ENCODE measurements around the gene VDAC1.

Gene VDAC1

GRCh38 chr5:134024811-134025210, 20.0 kb upstream of the VDAC1 start:
- Histone ChIP-seq H3K27me3 (ENCODE audit: control insufficient read depth in 1 of 2, insufficient read depth in 2 of 2, low read length in 2 of 2) (no peaks in the 10 kb centered on the region), H3K36me3 (ENCODE audit: control insufficient read depth in 1 of 2, insufficient read depth in 2 of 2, low read length in 2 of 2) (no peaks in the 10 kb centered on the region), H3K9me3 (ENCODE audit: control insufficient read depth in 1 of 2, low read length in 2 of 2) (no peaks in the 10 kb centered on the region), H3K4me3 (ENCODE audit: low read depth in 1 of 2, low read length in 2 of 2) (no peak overlapping the region), H3K4me1 (ENCODE audit: control insufficient read depth in 1 of 2, insufficient read depth in 2 of 2, low read length in 2 of 2) (peaks cover 9 to 14% of the 10 kb centered on the region in 2 donors), H3K27ac (ENCODE audit: low read depth, low read length) (no peak overlapping the region), H3K9ac (ENCODE audit: low read depth in 1 of 2, low read length in 2 of 2) (no peak overlapping the region)

GRCh38 chr5:134022333-134022732, 17.6 kb upstream of the VDAC1 start:
- Histone ChIP-seq H3K4me1 (ENCODE audit: control insufficient read depth in 1 of 2, insufficient read depth in 2 of 2, low read length in 2 of 2) (peaks cover 17 to 31% of the 10 kb centered on the region in 2 donors), H3K9me3 (ENCODE audit: control insufficient read depth in 1 of 2, low read length in 2 of 2) (no peaks in the 10 kb centered on the region), H3K4me3 (ENCODE audit: low read depth in 1 of 2, low read length in 2 of 2) (no peak overlapping the region), H3K27me3 (ENCODE audit: control insufficient read depth in 1 of 2, insufficient read depth in 2 of 2, low read length in 2 of 2) (no peaks in the 10 kb centered on the region), H3K36me3 (ENCODE audit: control insufficient read depth in 1 of 2, insufficient read depth in 2 of 2, low read length in 2 of 2) (no peaks in the 10 kb centered on the region), H3K27ac (ENCODE audit: low read depth, low read length) (no peak overlapping the region), H3K9ac (ENCODE audit: low read depth in 1 of 2, low read length in 2 of 2) (no peak overlapping the region)

GRCh38 chr5:134020188-134020587, 15.4 kb upstream of the VDAC1 start:
- Histone ChIP-seq H3K9me3 (ENCODE audit: control insufficient read depth in 1 of 2, low read length in 2 of 2) (no peaks in the 10 kb centered on the region), H3K27me3 (ENCODE audit: control insufficient read depth in 1 of 2, insufficient read depth in 2 of 2, low read length in 2 of 2) (no peaks in the 10 kb centered on the region), H3K27ac (ENCODE audit: low read depth, low read length) (peak overlapping the region; percentile 59), H3K36me3 (ENCODE audit: control insufficient read depth in 1 of 2, insufficient read depth in 2 of 2, low read length in 2 of 2) (no peaks in the 10 kb centered on the region), H3K4me3 (ENCODE audit: low read depth in 1 of 2, low read length in 2 of 2) (peak overlapping the region in 1 of 2 donors; percentile 5), H3K4me1 (ENCODE audit: control insufficient read depth in 1 of 2, insufficient read depth in 2 of 2, low read length in 2 of 2) (peaks cover 28 to 41% of the 10 kb centered on the region in 2 donors), H3K9ac (ENCODE audit: low read depth in 1 of 2, low read length in 2 of 2) (peak overlapping the region in 1 of 2 donors; percentile 51)

GRCh38 chr5:134019636-134020035, 14.9 kb upstream of the VDAC1 start:
- H3K27me3 ChIP-seq (ENCODE audit: control insufficient read depth in 1 of 2, insufficient read depth in 2 of 2, low read length in 2 of 2): no peaks in the 10 kb centered on the region
- peak overlapping the region; percentile 0 to 5 for H3K4me3 ChIP-seq (ENCODE audit: low read depth in 1 of 2, low read length in 2 of 2)
- peaks cover 28 to 41% of the 10 kb centered on the region in 2 donors for H3K4me1 ChIP-seq (ENCODE audit: control insufficient read depth in 1 of 2, insufficient read depth in 2 of 2, low read length in 2 of 2)
- H3K9ac ChIP-seq (ENCODE audit: low read depth in 1 of 2, low read length in 2 of 2): peak overlapping the region; percentile 4 to 51
- H3K9me3 ChIP-seq (ENCODE audit: control insufficient read depth in 1 of 2, low read length in 2 of 2): no peaks in the 10 kb centered on the region
- peak overlapping the region; percentile 59 for H3K27ac ChIP-seq (ENCODE audit: low read depth, low read length)
- no peaks in the 10 kb centered on the region for H3K36me3 ChIP-seq (ENCODE audit: control insufficient read depth in 1 of 2, insufficient read depth in 2 of 2, low read length in 2 of 2)

- Histone ChIP-seq H3K4me3 (ENCODE audit: low read depth in 1 of 2, low read length in 2 of 2) (no peak overlapping the region), H3K36me3 (ENCODE audit: control insufficient read depth in 1 of 2, insufficient read depth in 2 of 2, low read length in 2 of 2) (no peaks in the 10 kb centered on the region), H3K9ac (ENCODE audit: low read depth in 1 of 2, low read length in 2 of 2) (peak overlapping the region; percentile 28 to 32), H3K9me3 (ENCODE audit: control insufficient read depth in 1 of 2, low read length in 2 of 2) (no peaks in the 10 kb centered on the region), H3K27me3 (ENCODE audit: control insufficient read depth in 1 of 2, insufficient read depth in 2 of 2, low read length in 2 of 2) (no peaks in the 10 kb centered on the region), H3K27ac (ENCODE audit: low read depth, low read length) (peak overlapping the region; percentile 53), H3K4me1 (ENCODE audit: control insufficient read depth in 1 of 2, insufficient read depth in 2 of 2, low read length in 2 of 2) (peaks cover 28 to 41% of the 10 kb centered on the region in 2 donors)
Measured at GRCh38 chr5:134018986-134019316, 14.2 kb upstream of the VDAC1 start.

- peak overlapping the region in 1 of 2 donors; percentile 28 for H3K9ac ChIP-seq (ENCODE audit: low read depth in 1 of 2, low read length in 2 of 2)
- H3K27me3 ChIP-seq (ENCODE audit: control insufficient read depth in 1 of 2, insufficient read depth in 2 of 2, low read length in 2 of 2): no peaks in the 10 kb centered on the region
- peaks cover 28 to 41% of the 10 kb centered on the region in 2 donors for H3K4me1 ChIP-seq (ENCODE audit: control insufficient read depth in 1 of 2, insufficient read depth in 2 of 2, low read length in 2 of 2)
- H3K9me3 ChIP-seq (ENCODE audit: control insufficient read depth in 1 of 2, low read length in 2 of 2): no peaks in the 10 kb centered on the region
- peak overlapping the region; percentile 76 for H3K27ac ChIP-seq (ENCODE audit: low read depth, low read length)
- H3K36me3 ChIP-seq (ENCODE audit: control insufficient read depth in 1 of 2, insufficient read depth in 2 of 2, low read length in 2 of 2): no peaks in the 10 kb centered on the region
- no peak overlapping the region for H3K4me3 ChIP-seq (ENCODE audit: low read depth in 1 of 2, low read length in 2 of 2)
Measured at GRCh38 chr5:134018154-134018985, 13.6 kb upstream of the VDAC1 start.

- H3K9me3 ChIP-seq (ENCODE audit: control insufficient read depth in 1 of 2, low read length in 2 of 2): no peaks in the 10 kb centered on the region
Measured at GRCh38 chr5:134008266-134008749, 3.5 kb upstream of the VDAC1 start.

GRCh38 chr5:134007581-134008265, 2.9 kb upstream of the VDAC1 start:
- no peak overlapping the region for H3K4me3 ChIP-seq (ENCODE audit: low read depth in 1 of 2, low read length in 2 of 2)
- no peak overlapping the region for H3K27ac ChIP-seq (ENCODE audit: low read depth, low read length)
- no peaks in the 10 kb centered on the region for H3K9me3 ChIP-seq (ENCODE audit: control insufficient read depth in 1 of 2, low read length in 2 of 2)

More at GRCh38 chr5:134008266-134008749, 3.5 kb upstream of the VDAC1 start:
- Histone ChIP-seq H3K36me3 (ENCODE audit: control insufficient read depth in 1 of 2, insufficient read depth in 2 of 2, low read length in 2 of 2) (no peaks in the 10 kb centered on the region), H3K4me3 (ENCODE audit: low read depth in 1 of 2, low read length in 2 of 2) (no peak overlapping the region), H3K4me1 (ENCODE audit: control insufficient read depth in 1 of 2, insufficient read depth in 2 of 2, low read length in 2 of 2) (peaks cover 11 to 15% of the 10 kb centered on the region in 2 donors), H3K27me3 (ENCODE audit: control insufficient read depth in 1 of 2, insufficient read depth in 2 of 2, low read length in 2 of 2) (no peaks in the 10 kb centered on the region), H3K9ac (ENCODE audit: low read depth in 1 of 2, low read length in 2 of 2) (no peak overlapping the region), H3K27ac (ENCODE audit: low read depth, low read length) (no peak overlapping the region)

GRCh38 chr5:134006115-134006514, 1.3 kb upstream of the VDAC1 start:
- H3K27ac ChIP-seq (ENCODE audit: low read depth, low read length): peak overlapping the region; percentile 98
- H3K36me3 ChIP-seq (ENCODE audit: control insufficient read depth in 1 of 2, insufficient read depth in 2 of 2, low read length in 2 of 2): peaks cover 0 to 2% of the 10 kb centered on the region in 2 donors
- peak overlapping the region; percentile 84 to 92 for H3K9ac ChIP-seq (ENCODE audit: low read depth in 1 of 2, low read length in 2 of 2)
- H3K27me3 ChIP-seq (ENCODE audit: control insufficient read depth in 1 of 2, insufficient read depth in 2 of 2, low read length in 2 of 2): no peaks in the 10 kb centered on the region
- no peaks in the 10 kb centered on the region for H3K9me3 ChIP-seq (ENCODE audit: control insufficient read depth in 1 of 2, low read length in 2 of 2)
- H3K4me1 ChIP-seq (ENCODE audit: control insufficient read depth in 1 of 2, insufficient read depth in 2 of 2, low read length in 2 of 2): peaks cover 30 to 35% of the 10 kb centered on the region in 2 donors
- peak overlapping the region; percentile 91 to 92 for H3K4me3 ChIP-seq (ENCODE audit: low read depth in 1 of 2, low read length in 2 of 2)

More at GRCh38 chr5:134007581-134008265, 2.9 kb upstream of the VDAC1 start:
- no peak overlapping the region for H3K9ac ChIP-seq (ENCODE audit: low read depth in 1 of 2, low read length in 2 of 2)
- no peaks in the 10 kb centered on the region for H3K27me3 ChIP-seq (ENCODE audit: control insufficient read depth in 1 of 2, insufficient read depth in 2 of 2, low read length in 2 of 2)
- no peaks in the 10 kb centered on the region for H3K36me3 ChIP-seq (ENCODE audit: control insufficient read depth in 1 of 2, insufficient read depth in 2 of 2, low read length in 2 of 2)
- H3K4me1 ChIP-seq (ENCODE audit: control insufficient read depth in 1 of 2, insufficient read depth in 2 of 2, low read length in 2 of 2): peaks cover 17 to 21% of the 10 kb centered on the region in 2 donors

Measured in duodenal mucosa (tissue), 2 donors.